ENCODE measurements around the gene SMARCD1. TPM values are rescaled to one million over a fixed set of nuclear protein-coding genes. Genes with fewer than 3 reads are reported as not detected.
"Not testable (repeated sequence)": the region's sequence is repeated elsewhere in the genome, so short reads cannot be mapped to it uniquely, and the experiment has no call there.

Gene SMARCD1
- total RNA-seq, 2 experiments from 2014 or later: 62.3 to 88.6 TPM

- H3K4me1 Mint-ChIP-seq: peaks cover 7% of the 10 kb centered on the region
- H3K27me3 Mint-ChIP-seq: no peaks in the 10 kb centered on the region
- H3K4me3 Mint-ChIP-seq: no peak overlapping the region
- ChIA-PET CTCF (interaction anchor here (0.5 to 1.2 kb wide), 2 partner anchors 33 to 144 kb away, joined by 3 read pairs; no protein-coding TSS in a partner anchor), POLR2A (no interaction called here)
- H3K27ac Mint-ChIP-seq: no peak overlapping the region
- no peaks in the 10 kb centered on the region for H3K9me3 Mint-ChIP-seq
- DNase-seq: no peak
- H3K36me3 Mint-ChIP-seq (ENCODE audit: low read depth): peaks cover 27% of the 10 kb centered on the region
Observed at GRCh38 chr12:50142993-50143392, 57.9 kb downstream of the SMARCD1 start.

GRCh38 chr12:50145439-50145838 is 60.3 kb downstream of the SMARCD1 start:
- Mint-ChIP-seq H3K27me3 (no peaks in the 10 kb centered on the region), H3K9me3 (no peaks in the 10 kb centered on the region), H3K27ac (no peak overlapping the region), H3K4me3 (no peak overlapping the region), H3K36me3 (ENCODE audit: low read depth) (peaks cover 15% of the 10 kb centered on the region), H3K4me1 (peaks cover 10% of the 10 kb centered on the region)
- ChIA-PET CTCF (interaction anchor here (0.9 to 1.3 kb wide), 2 partner anchors 11 to 17 kb away, joined by 3 to 6 read pairs; no protein-coding TSS in a partner anchor), POLR2A (no interaction called here)
- DNase-seq: no peak

GRCh38 chr12:50147281-50147680 is 62.1 kb downstream of the SMARCD1 start:
- Mint-ChIP-seq H3K4me3 (no peak overlapping the region), H3K27me3 (no peaks in the 10 kb centered on the region), H3K9me3 (no peaks in the 10 kb centered on the region), H3K4me1 (peaks cover 10% of the 10 kb centered on the region), H3K36me3 (ENCODE audit: low read depth) (peaks cover 5% of the 10 kb centered on the region), H3K27ac (no peak overlapping the region)
- no peak for DNase-seq
- CTCF ChIA-PET: interaction anchor here (0.6 to 2.7 kb wide), 8 partner anchors 9 to 118 kb away, joined by 3 to 14 read pairs (median 4); partner anchors contain the start of genes COX14 and GPD1
- POLR2A ChIA-PET: no interaction called here

- not testable (repeated sequence) for DNase-seq
Observed at GRCh38 chr12:50148011-50148410, 62.9 kb downstream of the SMARCD1 start.

GRCh38 chr12:50149311-50149710 is 64.2 kb downstream of the SMARCD1 start:
- Mint-ChIP-seq H3K27ac (no peak overlapping the region), H3K27me3 (no peaks in the 10 kb centered on the region), H3K9me3 (no peaks in the 10 kb centered on the region), H3K4me3 (no peak overlapping the region), H3K4me1 (peaks cover 10% of the 10 kb centered on the region), H3K36me3 (ENCODE audit: low read depth) (peaks cover 7% of the 10 kb centered on the region)
- ChIA-PET CTCF (interaction anchor here (1.3 to 2.5 kb wide), 5 partner anchors 14 to 38 kb away, joined by 3 to 8 read pairs (median 4); partner anchors contain the start of gene COX14), POLR2A (no interaction called here)
- DNase-seq: no peak

More at GRCh38 chr12:50148011-50148410, 62.9 kb downstream of the SMARCD1 start:
- CTCF ChIA-PET: interaction anchor here (1.2 to 2.7 kb wide), 3 partner anchors 29 to 44 kb away, joined by 3 to 14 read pairs (median 4); partner anchors contain the start of genes COX14 and GPD1
- H3K27me3 Mint-ChIP-seq; H3K4me3 Mint-ChIP-seq; H3K4me1 Mint-ChIP-seq; H3K27ac Mint-ChIP-seq; H3K36me3 Mint-ChIP-seq (ENCODE audit: low read depth); POLR2A ChIA-PET; H3K9me3 Mint-ChIP-seq: not testable (repeated sequence)

Other genes starting within 250 kb of the SMARCD1 start
- 1 to 10 TPM; 7.7 to 8.7 TPM for gene BCDIN3D, start 242.2 kb upstream of the SMARCD1 start, total RNA-seq
- under 1 TPM; 0.33 to 0.50 TPM for gene FAIM2, start 181.4 kb upstream of the SMARCD1 start, total RNA-seq
- gene AQP2, start 134.6 kb upstream of the SMARCD1 start, total RNA-seq: not detected
- gene AQP5, start 123.5 kb upstream of the SMARCD1 start, total RNA-seq: not detected
- gene AQP6, start 112.4 kb upstream of the SMARCD1 start, total RNA-seq: not detected
- 100 to 1,000 TPM; 177 to 183 TPM for gene RACGAP1, start 59.8 kb upstream of the SMARCD1 start, total RNA-seq
- 10 to 100 TPM in 1 of 2 experiments, 1 to 10 TPM in 1; 8.7 to 10.1 TPM for gene ASIC1, start 27.7 kb upstream of the SMARCD1 start, total RNA-seq
- gene GPD1, start 18.7 kb downstream of the SMARCD1 start, total RNA-seq: under 1 TPM; 0.25 to 0.37 TPM
- gene COX14, start 26.9 kb downstream of the SMARCD1 start, total RNA-seq: 10 to 100 TPM; 31.6 to 47.9 TPM
- 10 to 100 TPM; 49.2 to 59.2 TPM for gene CERS5, start 82.0 kb downstream of the SMARCD1 start, total RNA-seq
- 10 to 100 TPM; 16.9 to 22.4 TPM for gene LIMA1, start 198.2 kb downstream of the SMARCD1 start, total RNA-seq

Data from activated CD4-positive, alpha-beta T cell treated with anti-CD3 and anti-CD28 coated beads, Interleukin-2, amount 10 ng/mL, durations not matched to agents 7 days and 5 days (primary cell).